Tibial artery (tissue), 4 donors: ENCODE data around the gene ERLEC1.

Experiments
- DNase-seq, 2 donors: peaks; one replicate each; pipeline ENCODE4 v3.0.0-alpha.2; 2019
- H3K27ac ChIP-seq, 2 donors: fragments of 200-600 bp; sonication (generic) in 1 of 2; 1 replicate in 1 of 2; 2 replicates in 1 of 2; pipeline ENCODE4 v1.5.1; 2018 to 2019; ENCODE audit warnings: mild to moderate bottlenecking in 1 of 2
- H3K27me3 ChIP-seq, 2 donors: fragments of 200-600 bp; sonication (generic) in 1 of 2; one replicate each; pipeline versions ENCODE4 v1.5.1 to v1.6.0; 2016 to 2019
- H3K36me3 ChIP-seq, 3 donors: fragments of 200-600 bp; sonication (generic) in 2 of 3; one replicate each; pipeline ENCODE4 v1.5.1; 2016 to 2019; ENCODE audit warnings: mild to moderate bottlenecking in 2 of 3
- H3K4me1 ChIP-seq, 4 donors: fragments of 200-600 bp; sonication (generic) in 2 of 4; 1 replicate in 3 of 4; 2 replicates in 1 of 4; pipeline ENCODE4 v1.5.1; 2016 to 2019
- H3K4me3 ChIP-seq, 2 donors: fragments of 200-600 bp; sonication (generic) in 1 of 2; 1 replicate in 1 of 2; 2 replicates in 1 of 2; pipeline ENCODE4 v1.5.1; 2018 to 2019; ENCODE audit warnings: mild to moderate bottlenecking in 2 of 2
- H3K9me3 ChIP-seq, 3 donors: fragments of 200-600 bp; sonication (generic) in 1 of 3; one replicate each; pipeline ENCODE4 v1.5.1; 2016 to 2019
- intact Hi-C: fragments of 100-400 bp; cut with DNase I; formaldehyde crosslinking; loops from one replicate; pipeline ENCODE4 v1.15.0; 2023; ENCODE audit warnings: low total_unique reads
- TF ChIP-seq, protein P1 (sequence below), 2 experiments: fragments of 200-600 bp in 1 of 2; fragments of 450-650 bp in 1 of 2; IDR thresholded peaks; one replicate each; pipeline ENCODE4 v1.5.1; 2017 to 2019; ENCODE audit warnings: antibody characterized with exemption in 2 of 2, mild to moderate bottlenecking in 1 of 2, moderate library complexity in 1 of 2

The ERLEC1 gene, protein sequence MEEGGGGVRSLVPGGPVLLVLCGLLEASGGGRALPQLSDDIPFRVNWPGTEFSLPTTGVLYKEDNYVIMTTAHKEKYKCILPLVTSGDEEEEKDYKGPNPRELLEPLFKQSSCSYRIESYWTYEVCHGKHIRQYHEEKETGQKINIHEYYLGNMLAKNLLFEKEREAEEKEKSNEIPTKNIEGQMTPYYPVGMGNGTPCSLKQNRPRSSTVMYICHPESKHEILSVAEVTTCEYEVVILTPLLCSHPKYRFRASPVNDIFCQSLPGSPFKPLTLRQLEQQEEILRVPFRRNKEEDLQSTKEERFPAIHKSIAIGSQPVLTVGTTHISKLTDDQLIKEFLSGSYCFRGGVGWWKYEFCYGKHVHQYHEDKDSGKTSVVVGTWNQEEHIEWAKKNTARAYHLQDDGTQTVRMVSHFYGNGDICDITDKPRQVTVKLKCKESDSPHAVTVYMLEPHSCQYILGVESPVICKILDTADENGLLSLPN

DNA sequence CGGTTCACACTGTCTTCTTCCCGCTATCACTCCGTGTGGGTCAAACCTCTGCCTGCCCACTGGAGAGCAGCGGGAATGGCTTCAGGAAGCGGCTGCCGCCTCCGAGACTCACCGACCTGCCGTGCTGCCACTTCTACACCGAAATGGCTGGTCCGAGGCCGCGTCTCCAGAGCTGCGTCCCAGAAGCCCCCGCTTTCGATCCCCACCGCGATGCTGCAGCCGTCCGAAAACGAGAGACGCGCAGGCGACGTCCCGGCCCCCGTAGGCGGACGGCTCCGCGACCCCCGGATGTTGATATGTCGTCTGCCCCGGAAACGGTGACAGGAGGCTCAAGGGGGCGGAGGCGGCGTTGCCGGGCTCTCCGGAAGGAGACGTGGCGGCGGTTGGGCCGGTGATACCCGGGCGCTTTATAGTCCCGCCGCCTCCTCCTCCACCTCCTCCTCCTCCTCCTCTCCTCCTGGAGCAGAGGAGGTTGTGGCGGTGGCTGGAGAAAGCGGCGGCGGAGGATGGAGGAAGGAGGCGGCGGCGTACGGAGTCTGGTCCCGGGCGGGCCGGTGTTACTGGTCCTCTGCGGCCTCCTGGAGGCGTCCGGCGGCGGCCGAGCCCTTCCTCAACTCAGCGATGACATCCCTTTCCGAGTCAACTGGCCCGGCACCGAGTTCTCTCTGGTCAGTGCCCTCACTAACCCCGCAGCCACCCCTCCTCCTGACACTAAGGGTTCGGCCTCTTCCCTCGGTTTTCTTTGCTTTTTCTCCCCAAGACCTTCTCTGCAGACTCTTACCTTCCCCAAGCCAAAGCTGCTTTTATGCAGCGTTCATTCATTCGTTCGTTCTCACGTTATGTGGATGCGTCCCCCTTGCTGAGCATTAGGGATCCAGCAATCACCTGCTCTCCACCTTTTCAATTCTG is at the start of gene ERLEC1, which contains the start of gene ASB3:
ERLEC1 (plus strand) TSS at position 340 of the 909 bp plus-strand sequence; CDS start at position 507, 167 bp downstream.
ASB3 (minus strand) TSS at position 249 of the 909 bp plus-strand sequence. CDS start 21,381 bp downstream, outside the sequence.
- TF ChIP-seq, protein P1, sequence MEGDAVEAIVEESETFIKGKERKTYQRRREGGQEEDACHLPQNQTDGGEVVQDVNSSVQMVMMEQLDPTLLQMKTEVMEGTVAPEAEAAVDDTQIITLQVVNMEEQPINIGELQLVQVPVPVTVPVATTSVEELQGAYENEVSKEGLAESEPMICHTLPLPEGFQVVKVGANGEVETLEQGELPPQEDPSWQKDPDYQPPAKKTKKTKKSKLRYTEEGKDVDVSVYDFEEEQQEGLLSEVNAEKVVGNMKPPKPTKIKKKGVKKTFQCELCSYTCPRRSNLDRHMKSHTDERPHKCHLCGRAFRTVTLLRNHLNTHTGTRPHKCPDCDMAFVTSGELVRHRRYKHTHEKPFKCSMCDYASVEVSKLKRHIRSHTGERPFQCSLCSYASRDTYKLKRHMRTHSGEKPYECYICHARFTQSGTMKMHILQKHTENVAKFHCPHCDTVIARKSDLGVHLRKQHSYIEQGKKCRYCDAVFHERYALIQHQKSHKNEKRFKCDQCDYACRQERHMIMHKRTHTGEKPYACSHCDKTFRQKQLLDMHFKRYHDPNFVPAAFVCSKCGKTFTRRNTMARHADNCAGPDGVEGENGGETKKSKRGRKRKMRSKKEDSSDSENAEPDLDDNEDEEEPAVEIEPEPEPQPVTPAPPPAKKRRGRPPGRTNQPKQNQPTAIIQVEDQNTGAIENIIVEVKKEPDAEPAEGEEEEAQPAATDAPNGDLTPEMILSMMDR (IDR thresholded peaks at IDR 0.05), result no peak
- Histone ChIP-seq H3K4me3 (peak within 1 kb of the TSS; percentile 61 to 96), H3K9me3 (no peaks in the 10 kb centered on the region), H3K36me3 (peaks cover 0 to 7% (median 0%) of the 10 kb centered on the region in 3 donors), H3K27ac (peak within 1 kb of the TSS; percentile 72 to 88), H3K27me3 (no peaks in the 10 kb centered on the region), H3K4me1 (peaks cover 0 to 47% (median 34%) of the 10 kb centered on the region in 4 donors)
- DNase-seq, result peak; percentile 85 to 92
- intact Hi-C loops, result no loop called here

DNA sequence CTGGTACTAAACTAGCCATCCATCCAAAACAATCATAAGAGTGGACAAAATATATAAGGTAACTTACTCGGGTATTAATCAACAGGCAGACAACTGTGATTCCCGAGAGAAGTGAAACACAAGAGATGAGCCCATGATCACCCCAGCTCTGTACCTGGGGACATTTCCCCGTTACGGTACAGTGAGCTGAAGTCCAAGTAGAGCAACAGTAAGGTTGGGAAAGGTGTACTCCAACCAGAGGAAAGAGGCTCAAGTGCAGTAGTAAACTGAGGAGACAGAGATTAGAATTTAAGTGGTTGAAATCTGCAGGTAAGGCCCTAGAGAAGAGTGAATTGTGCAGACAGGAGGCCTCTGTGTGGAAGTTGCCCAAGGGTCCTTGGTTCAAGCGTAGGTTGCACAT is 49.8 kb upstream of the ERLEC1 start:
- H3K36me3 ChIP-seq, result peaks cover 0 to 15% (median 0%) of the 10 kb centered on the region in 3 donors
- H3K4me3 ChIP-seq, result no peak overlapping the region
- no peak overlapping the region for H3K27ac ChIP-seq
- no peaks in the 10 kb centered on the region for H3K27me3 ChIP-seq
- no peaks in the 10 kb centered on the region for H3K9me3 ChIP-seq
- DNase-seq, result no peak
- intact Hi-C loops, result no loop called here
- TF ChIP-seq, protein P1 (IDR thresholded peaks at IDR 0.05), result no peak
- H3K4me1 ChIP-seq, result peaks cover 0 to 5% (median 0%) of the 10 kb centered on the region in 4 donors

DNA sequence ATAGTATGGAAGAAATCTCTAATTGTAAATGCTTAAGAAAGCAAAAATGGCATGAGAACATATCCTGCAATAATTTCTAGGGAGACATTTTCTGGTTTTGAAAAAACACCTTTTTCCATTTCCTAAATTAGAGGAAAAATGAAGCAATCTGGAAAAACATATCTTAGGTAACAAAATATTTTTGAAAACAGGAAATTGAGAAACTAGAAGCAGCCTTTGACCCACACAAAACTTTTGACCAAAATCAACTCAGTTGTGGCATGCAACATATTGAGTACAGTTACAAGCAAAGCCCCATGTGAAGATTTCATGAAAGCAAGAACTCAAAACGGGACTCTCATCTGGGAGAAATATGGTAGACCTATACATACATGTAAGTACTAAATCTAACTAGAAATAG is 47.8 kb upstream of the ERLEC1 start:
- H3K27ac ChIP-seq, result no peak overlapping the region
- no peak for DNase-seq
- no peak overlapping the region for H3K4me3 ChIP-seq
- no peaks in the 10 kb centered on the region for H3K27me3 ChIP-seq
- peaks cover 0 to 6% (median 0%) of the 10 kb centered on the region in 3 donors for H3K36me3 ChIP-seq
- TF ChIP-seq, protein P1 (IDR thresholded peaks at IDR 0.05), result no peak
- peaks cover 0 to 20% (median 3%) of the 10 kb centered on the region in 4 donors for H3K4me1 ChIP-seq
- no peaks in the 10 kb centered on the region for H3K9me3 ChIP-seq
- intact Hi-C loops, result no loop called here

DNA sequence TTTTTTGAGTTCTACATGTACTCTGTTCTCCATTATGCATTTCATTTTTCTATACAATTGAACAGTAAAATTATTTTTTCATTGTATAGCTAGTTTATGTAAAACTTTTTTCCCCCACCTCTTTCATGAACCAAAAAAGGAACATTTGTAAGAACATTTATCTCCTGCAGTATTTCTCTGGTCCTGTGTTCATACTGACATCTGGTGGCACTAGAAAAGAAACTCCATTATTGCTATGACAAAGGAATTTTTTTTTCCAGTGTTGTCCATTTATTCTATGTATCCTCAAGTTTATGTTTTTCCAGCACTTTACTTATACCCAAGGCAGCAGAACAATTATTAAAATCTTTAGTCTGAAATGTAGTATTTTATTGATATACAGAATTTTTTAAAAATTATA is 46.7 kb upstream of the ERLEC1 start:
- intact Hi-C loops, result no loop called here
- no peak overlapping the region for H3K4me3 ChIP-seq
- H3K27ac ChIP-seq, result no peak overlapping the region
- peaks cover 0 to 30% (median 3%) of the 10 kb centered on the region in 4 donors for H3K4me1 ChIP-seq
- TF ChIP-seq, protein P1 (IDR thresholded peaks at IDR 0.05), result peak in 1 of 2 experiments; percentile 21
- DNase-seq, result no peak
- H3K36me3 ChIP-seq, result peaks cover 0 to 5% (median 0%) of the 10 kb centered on the region in 3 donors
- no peaks in the 10 kb centered on the region for H3K9me3 ChIP-seq
- H3K27me3 ChIP-seq, result no peaks in the 10 kb centered on the region

DNA sequence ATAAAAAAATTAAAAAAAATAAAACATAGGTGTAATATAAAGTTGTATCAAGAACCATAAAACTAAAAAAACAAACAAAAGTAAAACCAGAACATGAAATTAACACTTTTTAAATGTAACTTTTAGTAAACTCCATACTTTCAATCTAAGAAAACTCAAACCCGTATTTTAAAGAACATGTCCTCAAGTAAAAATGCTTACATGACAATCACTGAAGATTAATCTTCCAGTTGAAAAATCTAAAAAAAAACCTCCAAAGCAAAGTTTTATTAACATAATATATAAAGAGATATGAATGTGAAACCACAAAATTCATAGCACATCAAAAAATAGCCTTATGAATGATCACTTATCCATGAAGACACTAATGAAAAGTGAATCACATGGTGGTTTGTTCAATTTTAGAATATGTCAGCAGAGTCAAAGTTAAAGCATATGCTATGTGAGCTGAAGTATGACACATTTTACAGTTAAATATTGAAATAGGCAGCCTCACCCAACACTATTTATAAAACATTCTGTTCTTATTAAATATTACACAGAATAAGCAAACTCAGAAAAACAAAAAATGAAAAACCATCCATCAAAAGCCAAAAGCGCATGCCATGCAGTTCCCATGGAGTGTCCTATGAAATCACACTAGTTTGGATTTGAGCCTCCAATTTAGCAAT is 42.3 kb upstream of the ERLEC1 start:
- TF ChIP-seq, protein P1 (IDR thresholded peaks at IDR 0.05), result no peak
- Histone ChIP-seq H3K4me3 (no peak overlapping the region), H3K4me1 (peaks cover 0 to 30% (median 3%) of the 10 kb centered on the region in 4 donors), H3K27ac (no peak overlapping the region), H3K27me3 (no peaks in the 10 kb centered on the region), H3K36me3 (peaks cover 0 to 19% (median 9%) of the 10 kb centered on the region in 3 donors), H3K9me3 (no peaks in the 10 kb centered on the region)
- DNase-seq, result no peak
- intact Hi-C loops, result no loop called here
